Kidney glomerular epithelial cell (primary cell): ENCODE measurements around the gene RNF213.

Experiments
- DNase-seq: peaks from one replicate; lab custom pipeline; 2025; lab: John Stamatoyannopoulos, UW

The RNF213 gene

DNA sequence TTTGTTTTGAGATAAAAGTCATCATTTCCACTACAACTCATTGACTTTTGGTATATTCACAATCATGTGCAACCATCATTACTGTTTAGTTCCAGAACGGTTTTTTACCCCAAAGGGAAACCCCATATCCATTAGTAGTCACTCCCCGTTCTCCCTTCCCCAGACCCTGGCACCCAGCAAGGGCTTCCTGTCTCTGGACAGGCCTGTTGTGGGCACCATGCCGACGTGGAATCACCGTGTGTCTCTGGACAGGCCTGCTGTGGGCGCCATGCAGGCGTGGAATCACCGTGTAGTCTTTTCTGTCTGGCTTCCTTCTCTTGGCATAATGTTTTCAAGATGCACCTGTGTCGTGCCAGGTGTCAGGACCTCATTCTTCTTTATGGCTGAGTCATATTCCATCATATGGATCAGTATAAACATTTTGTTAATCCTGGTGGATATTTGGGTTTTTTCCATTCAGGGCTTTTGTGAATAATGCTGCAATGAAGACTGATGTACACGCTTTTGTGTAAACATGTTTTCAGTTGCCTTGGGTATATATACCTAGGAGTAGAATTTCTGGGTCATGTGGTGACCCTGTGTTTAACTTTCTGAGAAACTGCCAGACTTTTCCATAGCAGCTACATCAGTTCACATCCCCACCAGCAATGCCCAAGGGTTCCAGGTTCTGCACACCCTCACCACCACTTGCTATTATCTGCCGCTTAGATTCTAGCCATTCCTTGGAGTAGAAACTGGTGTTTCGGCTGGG, 173.4 kb downstream of the RNF213 start:
- no peak for DNase-seq

- DNase-seq: no peak
Measured at GRCh38 chr17:80437532-80437931, 176.9 kb downstream of the RNF213 start.

GRCh38 chr17:80438806-80439205, 178.2 kb downstream of the RNF213 start:
- no peak for DNase-seq

GRCh38 chr17:80439499-80439898, 178.8 kb downstream of the RNF213 start:
- no peak for DNase-seq

DNA sequence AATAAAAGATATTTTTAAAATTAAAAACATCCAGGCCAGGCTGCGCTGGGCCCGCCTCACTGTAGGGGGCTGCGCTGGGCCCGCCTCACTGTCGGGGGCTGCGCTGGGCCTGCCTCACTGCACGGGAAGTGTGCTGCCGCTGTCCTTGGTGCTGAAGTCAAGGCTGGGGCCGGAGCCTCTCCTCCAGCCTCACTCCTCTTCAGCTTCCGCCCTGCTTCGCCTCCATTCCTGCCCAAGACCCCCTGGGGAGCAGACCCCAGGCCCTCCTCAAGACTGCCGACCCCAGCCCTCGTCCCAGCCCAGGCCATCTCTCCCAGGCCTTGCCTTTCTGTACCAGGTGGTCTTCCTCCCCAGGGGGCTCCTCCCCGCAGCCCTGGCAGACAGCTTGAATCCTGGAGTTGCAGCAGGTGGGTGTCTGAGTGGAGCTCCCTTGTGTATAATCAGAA, 180.5 kb downstream of the RNF213 start:
- peak; percentile 12 for DNase-seq

DNA sequence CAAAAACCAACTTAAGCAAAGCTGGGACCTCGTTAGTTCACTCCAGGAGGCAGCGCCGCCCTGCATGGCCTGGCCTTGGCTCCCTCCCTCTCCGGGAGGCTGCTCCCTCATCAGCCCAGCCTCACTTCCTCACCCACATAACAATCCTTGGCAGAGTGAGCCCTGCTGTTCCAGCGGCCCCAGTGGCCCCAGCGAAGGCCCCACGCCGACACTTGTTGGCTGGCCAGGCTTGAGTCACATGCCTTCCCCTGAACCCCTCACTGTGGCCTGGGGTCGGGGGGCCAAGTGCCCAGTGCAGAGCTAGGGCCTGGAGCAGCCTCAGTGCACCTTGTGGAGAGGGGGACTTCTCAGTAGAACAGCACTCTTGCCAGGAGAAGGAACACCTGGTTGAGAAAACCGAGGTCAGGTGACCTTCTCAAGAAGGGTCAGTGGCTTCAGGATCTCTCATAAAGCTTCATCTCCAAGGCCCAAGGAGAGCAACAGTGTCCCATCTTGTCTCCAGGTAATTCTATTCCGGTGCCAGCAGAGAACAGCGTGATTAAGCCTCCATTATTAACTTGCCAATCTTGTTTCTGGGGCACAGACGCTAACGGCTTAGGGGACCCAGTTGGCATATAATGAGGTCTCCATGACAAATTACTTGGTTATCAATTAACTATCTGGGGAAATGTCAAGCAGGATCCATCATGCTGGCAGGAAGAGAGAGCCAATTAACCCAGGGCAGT, 181.1 kb downstream of the RNF213 start:
- DNase-seq: no peak

DNA sequence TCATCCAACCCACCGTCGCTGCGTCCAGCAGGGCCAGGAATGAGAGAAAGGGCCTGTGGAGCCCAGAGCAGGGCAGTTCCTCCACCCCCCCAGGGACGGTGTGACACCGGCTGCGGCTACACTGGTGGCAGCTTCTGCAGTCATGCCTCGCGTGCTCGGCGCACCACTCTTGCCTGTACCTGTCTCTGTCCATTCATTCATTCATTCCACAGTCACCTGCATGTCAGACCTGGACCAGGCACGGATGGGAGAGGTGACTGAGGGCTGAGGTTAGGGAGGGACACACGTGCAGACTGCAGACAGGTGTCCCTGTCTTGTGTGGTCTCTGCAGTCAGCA, 181.6 kb downstream of the RNF213 start:
- no peak for DNase-seq

DNA sequence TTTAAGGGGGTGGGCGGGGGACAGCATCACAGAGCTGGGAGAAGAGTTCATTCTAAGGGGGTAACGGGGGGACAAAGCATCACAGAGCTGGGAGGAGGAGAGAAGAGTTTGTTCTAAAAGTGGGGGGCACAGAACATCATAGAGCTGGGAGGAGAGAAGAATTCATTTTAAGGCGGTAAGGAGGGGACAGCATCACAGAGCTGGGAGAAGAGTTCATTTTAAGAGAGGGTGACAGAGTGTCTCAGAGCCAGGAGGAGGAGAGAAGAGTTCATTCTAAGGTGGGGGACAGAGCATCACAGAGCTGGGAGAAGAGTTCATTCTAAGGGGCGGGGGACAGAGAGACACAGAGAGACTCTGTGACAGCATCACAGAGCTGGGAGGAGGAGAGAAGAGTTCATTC, 182.1 kb downstream of the RNF213 start:
- DNase-seq: no peak

- no peak for DNase-seq
Measured at GRCh38 chr17:80443498-80443897, 182.8 kb downstream of the RNF213 start.

GRCh38 chr17:80443916-80444643, 183.4 kb downstream of the RNF213 start:
- no peak for DNase-seq

DNA sequence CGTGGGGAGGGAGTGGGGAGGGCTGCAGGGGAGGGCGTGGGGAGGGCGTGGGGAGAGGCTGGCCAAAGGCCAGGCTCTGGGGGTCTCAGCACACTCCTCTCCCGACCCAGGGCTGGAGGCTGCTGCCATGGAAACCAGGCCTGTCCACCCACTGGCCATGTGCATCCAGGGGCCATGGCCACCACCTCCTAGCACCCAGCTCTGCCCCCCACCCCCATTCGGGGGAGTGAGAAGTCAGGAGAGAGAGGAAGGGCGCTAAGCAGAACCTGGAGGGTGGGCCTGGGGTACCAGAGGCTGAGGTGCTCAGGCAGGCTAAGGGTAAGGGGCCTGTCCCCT, 184.0 kb downstream of the RNF213 start:
- DNase-seq: no peak

DNA sequence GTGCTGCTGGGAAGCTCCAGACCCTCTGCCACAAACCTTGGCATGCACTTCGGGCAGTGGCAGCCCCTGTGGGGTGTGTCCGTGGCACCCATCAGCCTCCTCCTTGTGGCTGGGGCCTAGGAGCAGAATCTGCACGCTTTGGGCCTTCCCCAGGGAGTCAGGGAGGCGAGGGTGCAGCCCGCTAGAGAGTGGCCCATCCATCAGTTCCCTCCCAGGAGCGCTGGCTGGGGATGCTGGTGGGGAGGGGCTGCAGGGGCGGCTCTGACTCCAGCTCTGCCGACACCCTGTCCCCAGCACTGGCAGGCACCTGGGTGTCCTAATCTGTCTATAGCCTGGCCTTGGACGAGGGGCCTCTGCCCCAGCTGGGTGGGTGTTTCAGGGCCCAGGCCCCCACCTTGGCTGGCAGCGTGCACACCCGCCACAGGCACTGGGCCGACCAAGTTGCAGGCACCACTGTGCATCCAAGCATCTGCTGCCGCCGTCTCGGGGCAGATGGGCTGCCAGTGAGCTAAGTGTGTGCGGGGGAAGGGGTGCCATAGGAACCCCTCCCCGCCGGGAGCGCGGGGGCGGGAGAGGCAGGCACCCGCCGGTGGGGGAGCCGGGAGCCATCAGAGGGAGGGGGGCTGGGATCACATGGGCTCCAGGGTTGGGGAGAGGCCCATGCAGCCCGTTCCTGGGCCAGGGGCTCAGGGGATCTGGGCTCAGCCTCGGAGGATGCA, 184.5 kb downstream of the RNF213 start:
- no peak for DNase-seq

DNA sequence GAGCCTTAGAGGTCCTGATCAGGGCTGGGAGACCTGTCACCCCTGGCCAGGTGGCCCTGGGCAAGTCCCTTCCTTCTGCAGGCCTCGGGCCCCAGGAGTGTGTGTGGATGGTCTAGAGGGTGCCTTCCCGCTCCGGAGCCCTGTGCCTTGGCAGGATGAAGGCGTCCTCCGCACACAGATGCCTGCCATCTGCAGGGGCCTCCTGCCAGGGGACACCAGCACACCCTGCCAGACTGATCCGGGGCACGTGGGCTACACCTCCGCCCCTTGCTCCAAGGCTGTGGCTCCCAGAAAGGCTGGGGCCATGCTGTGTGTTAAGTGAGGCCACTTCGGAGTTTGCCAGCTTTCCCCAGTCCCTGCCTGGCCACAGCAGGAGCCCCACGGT, 185.1 kb downstream of the RNF213 start:
- DNase-seq: no peak

DNA sequence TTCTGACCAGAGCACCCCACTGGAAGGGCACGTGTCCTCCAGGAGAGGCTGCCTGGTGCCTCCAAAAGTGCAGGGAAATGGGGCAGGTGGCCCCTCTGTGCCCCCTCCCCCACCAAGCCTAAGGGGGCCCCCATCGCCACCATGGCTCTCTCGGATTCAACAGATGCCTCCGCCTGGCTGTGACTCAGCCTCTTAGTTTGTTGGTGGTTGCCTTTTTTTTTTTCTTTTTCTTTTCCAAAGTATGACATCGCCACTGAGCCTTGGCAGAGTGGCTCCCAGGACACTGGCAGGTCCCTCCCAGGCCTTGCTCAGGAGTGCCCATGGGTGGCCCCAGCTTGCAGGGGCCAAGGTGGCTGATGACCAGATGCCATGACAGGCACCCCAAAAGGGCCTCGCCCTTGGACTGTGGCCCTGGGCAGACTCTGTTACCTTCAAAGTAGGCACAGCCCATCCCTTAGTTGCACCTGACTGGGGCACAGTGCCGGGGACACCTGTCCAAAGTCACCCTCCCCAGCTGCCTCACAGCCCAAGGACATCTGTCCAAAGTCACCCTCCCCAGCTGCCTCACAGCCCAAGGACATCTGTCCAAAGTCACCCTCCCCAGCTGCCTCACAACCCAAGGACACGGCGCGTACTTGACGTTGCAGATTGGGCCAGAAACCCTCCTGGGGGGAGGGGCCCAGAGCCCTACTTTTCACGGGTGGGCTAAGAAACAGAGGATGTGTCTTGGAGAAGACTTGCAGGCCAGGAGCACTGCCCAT, 186.2 kb downstream of the RNF213 start:
- no peak for DNase-seq

DNA sequence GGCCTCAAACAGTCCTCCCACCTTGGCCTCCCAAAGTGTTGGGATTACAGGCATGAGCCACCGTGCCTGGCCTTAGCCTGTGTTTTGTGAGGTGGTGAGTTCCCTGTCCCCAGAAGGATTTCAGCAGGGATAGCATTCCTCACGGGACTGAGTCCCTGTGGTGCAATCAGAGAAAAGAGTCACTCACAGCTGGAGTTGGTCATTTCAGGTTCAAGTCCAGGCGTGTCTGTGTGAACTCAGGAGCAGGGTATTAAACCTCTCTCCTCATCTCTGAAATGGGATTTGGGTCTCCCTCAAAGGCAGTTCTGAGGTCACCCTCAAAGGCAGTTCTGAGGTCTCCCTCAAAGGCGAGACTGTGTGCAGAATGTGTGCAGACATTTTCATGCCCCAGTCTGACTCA, 187.1 kb downstream of the RNF213 start:
- DNase-seq: no peak
